ENCODE measurements around the gene NKX2-8.

DNA sequence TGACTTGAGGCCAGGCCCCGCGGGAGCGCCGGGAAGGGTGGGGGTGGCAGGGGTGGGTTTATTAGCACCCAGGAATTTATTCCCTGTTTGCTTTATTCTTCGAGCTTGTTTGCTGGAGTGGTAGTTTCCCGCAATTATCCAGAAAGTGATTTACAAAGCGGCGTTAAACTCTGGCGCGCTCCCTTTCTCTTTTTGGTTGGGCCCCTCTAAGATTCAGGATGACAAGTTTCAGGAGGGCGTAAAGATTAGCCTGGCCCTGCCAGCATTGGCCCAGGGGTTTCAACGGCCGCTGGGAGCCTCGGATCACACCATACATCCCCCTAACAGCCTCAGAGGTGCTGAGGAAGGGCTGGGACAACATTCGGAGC, 444 bp upstream of the NKX2-8 start:
- no peak for TF ChIP-seq BHLHE40 (IDR thresholded peaks at IDR 0.05; ENCODE audit: borderline replicate concordance)
- no peak for TF ChIP-seq ZNF384 (IDR thresholded peaks at IDR 0.05)
- no peak for TF ChIP-seq ARNT (IDR thresholded peaks at IDR 0.05)
- TF ChIP-seq HDGF (IDR thresholded peaks at IDR 0.05; ENCODE audit: borderline replicate concordance) = no peak
- TF ChIP-seq L3MBTL2 (conservative IDR thresholded peaks at IDR 0.05) = no peak
- TF ChIP-seq SP1 (IDR thresholded peaks at IDR 0.05) = no peak
- no peak for TF ChIP-seq TARDBP (IDR thresholded peaks at IDR 0.05)
- TF ChIP-seq CTBP1 (IDR thresholded peaks at IDR 0.05; ENCODE audit: borderline replicate concordance) = no peak
- no peak for TF ChIP-seq FOXK2 (IDR thresholded peaks at IDR 0.05)

All from HEK293T (cell line).